Measurements from ENCODE around the gene PTCH1.

Gene PTCH1

DNA sequence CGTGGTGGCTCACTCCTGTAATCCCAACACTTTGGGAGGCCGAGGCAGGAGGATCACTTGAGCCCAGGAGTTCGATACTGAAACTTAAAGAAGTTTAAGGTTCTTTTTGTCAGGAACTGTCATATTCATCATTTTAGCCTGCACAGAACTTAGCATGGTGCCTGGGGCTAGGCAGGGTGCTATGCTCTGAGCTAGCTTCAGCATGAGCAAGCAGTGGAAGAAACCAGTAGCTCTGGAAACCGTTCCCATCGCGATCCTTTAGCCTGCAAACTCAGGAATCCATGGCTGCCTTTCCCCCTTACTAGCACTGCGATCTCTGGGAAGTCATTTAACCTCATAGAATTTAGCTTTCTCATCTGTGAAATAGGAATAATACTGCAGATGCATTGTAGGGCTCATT is 80.4 kb downstream of the PTCH1 start:
- no peak for DNase-seq

GRCh38 chr9:95435074-95435728 is 81.6 kb downstream of the PTCH1 start:
- DNase-seq: no peak

DNA sequence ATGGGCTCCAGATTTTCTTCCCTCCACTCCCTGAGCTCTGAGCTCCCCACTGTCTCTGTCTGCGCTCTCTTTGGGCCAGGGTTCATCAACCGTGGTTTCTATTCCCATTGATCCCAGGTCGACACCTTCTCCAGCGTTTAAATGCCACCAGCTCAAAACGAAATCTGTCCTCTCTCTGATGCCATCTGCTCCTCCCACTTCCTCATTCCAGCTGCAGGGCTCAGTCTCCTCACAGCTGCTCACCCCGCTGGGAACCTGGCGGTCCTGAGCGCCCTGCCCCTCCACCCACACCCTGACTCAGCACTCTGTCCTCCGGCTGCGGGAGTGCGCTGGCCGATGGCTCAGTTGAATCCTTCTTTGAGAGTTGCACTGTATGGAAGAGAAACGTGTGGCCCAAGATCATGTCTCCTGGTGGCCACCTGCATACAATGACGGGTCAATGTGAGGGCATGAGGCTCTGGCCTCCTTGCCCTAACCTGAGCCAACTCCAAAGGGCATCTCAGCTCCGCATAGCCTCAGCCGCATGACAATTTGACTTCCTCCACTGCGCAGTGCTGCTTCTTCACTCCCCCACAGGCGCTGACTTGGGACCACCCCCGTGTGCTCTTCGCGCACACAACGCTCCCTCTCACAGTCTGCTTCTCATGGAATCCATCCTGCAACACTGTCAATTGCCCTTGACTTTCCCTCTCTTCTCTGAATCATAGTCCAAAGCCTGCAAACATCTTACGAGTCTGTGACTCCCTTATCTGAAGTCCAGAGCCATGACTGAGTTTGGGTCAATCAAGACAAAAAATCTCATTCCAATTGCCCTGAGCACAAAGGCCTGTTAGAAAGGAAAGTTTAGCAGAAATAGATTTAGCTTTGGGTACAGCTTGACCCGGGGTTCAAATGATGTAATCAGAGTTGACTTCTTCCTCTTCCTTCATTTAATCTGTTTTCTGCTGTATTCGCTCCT is 82.4 kb downstream of the PTCH1 start:
- DNase-seq: no peak

DNA sequence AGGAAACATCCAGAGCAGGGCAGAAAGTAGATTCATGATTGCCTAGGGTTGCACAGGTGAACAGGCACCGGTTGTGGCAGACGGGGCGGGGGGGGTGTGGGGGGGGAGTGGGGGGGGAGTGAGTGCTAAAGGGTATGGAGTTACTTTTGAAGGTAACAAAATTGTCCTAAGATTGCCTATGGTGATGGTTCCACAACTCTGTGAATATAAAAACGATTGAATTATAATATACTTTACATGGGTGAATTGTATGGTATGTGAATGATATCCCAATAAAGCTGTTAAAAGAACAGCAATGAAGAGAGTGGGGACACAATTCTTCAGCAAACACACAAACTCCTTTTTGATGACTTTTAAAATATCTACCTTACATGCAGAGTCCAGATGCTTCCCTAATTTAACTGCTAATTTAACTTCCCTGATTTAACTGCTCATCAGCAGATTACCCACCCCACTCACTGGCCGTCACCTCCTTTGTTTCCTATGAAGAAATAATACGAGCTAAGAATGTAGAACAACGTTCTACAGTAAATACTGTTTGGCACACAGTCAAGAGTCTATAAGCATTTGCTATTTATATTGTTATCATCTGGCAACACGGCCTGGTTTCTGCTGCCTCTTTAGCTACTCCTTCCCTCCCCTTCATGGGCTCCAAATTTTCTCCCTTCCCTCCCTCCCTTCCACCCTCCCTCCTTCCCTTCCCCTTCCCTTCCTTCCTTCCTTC is 83.5 kb downstream of the PTCH1 start:
- DNase-seq: no peak

- DNase-seq: no peak
Measured at GRCh38 chr9:95431286-95431685, 85.5 kb downstream of the PTCH1 start.

GRCh38 chr9:95429948-95430620 is 86.7 kb downstream of the PTCH1 start:
- no peak for DNase-seq

DNA sequence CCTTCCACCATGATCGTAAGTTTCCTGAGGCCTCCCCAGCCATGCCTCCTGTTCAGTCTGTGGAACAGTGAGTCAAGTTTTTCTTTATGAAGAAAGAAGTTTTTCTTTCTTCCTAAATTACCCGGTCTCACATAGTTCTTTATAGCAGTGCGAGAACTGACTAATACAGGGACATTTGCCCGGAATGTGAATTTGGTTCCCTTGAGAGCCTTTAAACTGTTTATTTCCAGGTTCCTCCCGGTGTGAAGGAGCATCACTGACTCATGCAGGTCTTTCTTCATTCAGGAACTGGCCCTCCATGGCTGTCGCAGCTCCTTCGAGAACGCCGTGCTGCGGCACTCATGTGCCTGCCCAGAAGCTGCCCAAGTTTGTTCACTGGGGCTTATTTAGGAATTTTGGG is 87.7 kb downstream of the PTCH1 start:
- DNase-seq: no peak

GRCh38 chr9:95425910-95426551 is 90.7 kb downstream of the PTCH1 start:
- DNase-seq: no peak

DNA sequence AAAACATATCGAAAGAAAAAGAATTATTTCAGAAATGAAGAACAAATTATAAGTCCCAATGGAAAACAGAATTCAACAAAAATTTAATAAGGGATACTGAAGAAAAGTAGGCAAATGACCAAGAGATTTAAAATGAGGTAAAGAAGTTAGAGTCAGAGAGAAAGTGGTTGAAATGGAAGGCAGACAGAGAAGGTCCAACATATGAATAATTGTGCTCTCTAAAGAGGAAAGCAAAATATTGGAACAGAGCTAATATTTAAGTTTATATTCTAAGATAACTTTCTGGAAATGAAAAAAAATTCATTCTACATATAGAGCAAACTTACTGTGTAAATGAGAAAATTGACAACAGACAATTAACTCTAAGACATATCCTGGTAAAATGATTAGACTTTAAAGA is 94.1 kb downstream of the PTCH1 start:
- DNase-seq: no peak

DNA sequence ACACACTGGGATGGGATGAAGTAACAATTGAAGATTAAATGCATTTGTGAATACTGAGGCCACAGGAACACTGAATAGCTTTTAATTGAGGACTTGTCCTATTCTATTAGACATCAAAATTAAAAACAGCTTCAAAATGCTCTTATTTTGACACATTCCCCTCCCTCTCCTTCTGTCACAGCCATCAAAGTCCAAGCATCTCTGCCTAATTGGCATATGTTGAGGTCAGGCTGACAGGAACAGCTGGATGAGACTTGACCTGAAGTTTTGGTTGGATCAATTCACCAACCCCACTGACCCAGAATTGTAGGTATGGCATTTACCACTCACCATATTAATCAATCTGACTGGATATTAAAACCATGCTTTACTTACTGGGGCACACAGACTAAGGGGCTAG is 96.3 kb downstream of the PTCH1 start:
- DNase-seq: no peak

GRCh38 chr9:95419444-95419843 is 97.3 kb downstream of the PTCH1 start:
- no peak for DNase-seq

DNA sequence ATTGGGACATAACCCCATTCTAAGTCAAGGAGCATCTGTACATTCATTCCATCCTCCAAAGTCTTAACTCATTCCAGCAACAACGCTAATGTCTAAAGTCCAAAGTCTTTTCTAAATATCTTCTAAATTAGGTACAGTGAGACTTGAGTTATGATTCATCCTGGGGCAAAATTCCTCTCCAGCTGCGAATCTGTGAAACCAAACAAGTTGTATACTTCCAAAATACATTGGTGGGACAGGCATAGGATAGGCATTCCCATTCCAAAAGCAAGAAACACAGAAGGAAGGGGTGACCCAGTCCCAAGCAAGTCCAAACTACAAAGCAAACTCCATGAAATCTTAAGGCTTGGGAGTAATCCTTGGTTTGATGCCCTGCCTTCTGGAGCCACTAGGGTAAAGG is 101.6 kb downstream of the PTCH1 start:
- DNase-seq: no peak

DNA sequence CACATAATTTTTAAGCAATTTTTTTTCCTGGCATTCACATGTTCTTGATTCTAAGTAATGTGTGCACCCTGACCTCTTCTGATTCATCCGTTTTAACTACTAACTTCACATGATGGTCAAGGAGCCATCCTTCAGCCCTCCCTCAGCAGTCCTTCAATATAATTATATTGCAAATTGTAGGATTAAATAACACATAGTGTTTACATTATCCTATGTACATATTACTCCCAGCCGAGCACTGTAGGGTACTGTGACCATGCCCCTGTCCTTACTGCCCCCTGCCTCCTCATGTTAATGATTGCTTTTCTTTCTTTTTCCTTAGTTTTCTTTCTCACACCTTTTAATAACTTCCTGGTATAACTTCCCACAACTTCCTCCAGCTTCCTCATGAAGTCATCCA is 103.0 kb downstream of the PTCH1 start:
- no peak for DNase-seq

- DNase-seq: no peak
Measured at GRCh38 chr9:95411054-95411892, 105.5 kb downstream of the PTCH1 start.

- no peak for DNase-seq
Measured at GRCh38 chr9:95409650-95410426, 106.9 kb downstream of the PTCH1 start.

GRCh38 chr9:95407524-95407923 is 109.2 kb downstream of the PTCH1 start:
- DNase-seq: no peak

GRCh38 chr9:95406121-95406520 is 110.7 kb downstream of the PTCH1 start:
- DNase-seq: no peak

GRCh38 chr9:95399261-95399660 is 117.5 kb downstream of the PTCH1 start:
- no peak for DNase-seq
